IMR-90 (cell line): ENCODE data around the gene MROH7. TPM values are rescaled to one million over a fixed set of nuclear protein-coding genes. Genes with fewer than 3 reads are reported as not detected.

Experiments used
- ATAC-seq: fragments of 200-7000 bp; cut with Tn5 transposase; 2 replicates; pipeline ENCODE4 v1.9.1; 2020; ENCODE audit warnings: low read depth, mild to moderate bottlenecking, moderate library complexity
- BruUV-seq: library from RNA; stranded (reverse); fragments of 400-500 nt; replicated peaks from 2 replicates; lab custom pipeline; 2021; lab: Mats Ljungman, UMichigan
- CTCF ChIA-PET: fragments of 300-600 bp; formaldehyde crosslinking; extraction: SDS; loops from one replicate; lab custom pipeline; 2021; ENCODE audit warnings: antibody characterized with exemption; lab: Yijun Ruan, JAX
- POLR2A ChIA-PET: fragments of 300-600 bp; sonication (Branson Sonifier 250); formaldehyde crosslinking; loops from one replicate; lab custom pipeline; 2022; ENCODE audit warnings: antibody characterized with exemption; ENCODE audit not compliant: unreplicated experiment; lab: Charles Lee
- DNase-seq: peaks from one replicate; pipeline ENCODE4 v3.0.0; 2013
- H2AFZ ChIP-seq: replicated peaks from 2 replicates; pipeline ENCODE3; 2013; ENCODE audit warnings: low read length, mild to moderate bottlenecking; ENCODE audit not compliant: poor library complexity
- H2AK5ac ChIP-seq: 2 replicates; pipeline ENCODE4 v1.6.1; 2013; ENCODE audit warnings: low read depth, low read length, inconsistent platforms
- H2AK9ac ChIP-seq: replicated peaks from 2 replicates; pipeline ENCODE3; 2013; ENCODE audit warnings: mild to moderate bottlenecking, low read depth, low read length, moderate library complexity; ENCODE audit not compliant: poor library complexity
- H2BK120ac ChIP-seq: 2 replicates; pipeline ENCODE4 v1.6.1; 2013; ENCODE audit warnings: low read depth, low read length, inconsistent platforms
- H2BK15ac ChIP-seq: 3 replicates; pipeline ENCODE4 v1.6.1; 2013; ENCODE audit warnings: low read depth, low read length, inconsistent platforms
- H2BK20ac ChIP-seq: 2 replicates; pipeline ENCODE4 v1.6.1; 2013; ENCODE audit warnings: low read depth, mild to moderate bottlenecking, inconsistent platforms, low read length, moderate library complexity
- H2BK5ac ChIP-seq: 2 replicates; pipeline ENCODE4 v1.6.1; 2013; ENCODE audit warnings: mild to moderate bottlenecking, low read depth, low read length, inconsistent platforms; ENCODE audit not compliant: poor library complexity, severe bottlenecking
- H3K14ac ChIP-seq: replicated peaks from 2 replicates; pipeline ENCODE4 v1.6.1; 2013; ENCODE audit warnings: low read depth, low read length, inconsistent platforms
- H3K18ac ChIP-seq: 2 replicates; pipeline ENCODE4 v1.6.1; 2013; ENCODE audit warnings: low read depth, low read length, control low read depth
- H3K23ac ChIP-seq: 2 replicates; pipeline ENCODE4 v1.6.1; 2013; ENCODE audit warnings: low read depth, low read length, inconsistent platforms
- H3K27ac ChIP-seq: 2 replicates; pipeline ENCODE4 v1.5.1; 2013; ENCODE audit warnings: mild to moderate bottlenecking, control low read depth, low read length; ENCODE audit not compliant: insufficient read depth
- H3K27me3 ChIP-seq: 2 replicates; pipeline ENCODE4 v1.6.1; 2013; ENCODE audit warnings: low read length; ENCODE audit not compliant: control insufficient read depth, insufficient read depth
- H3K36me3 ChIP-seq: 2 replicates; pipeline ENCODE4 v1.6.1; 2013; ENCODE audit warnings: low read length, mixed read lengths; ENCODE audit not compliant: control insufficient read depth, insufficient read depth
- H3K4ac ChIP-seq: 2 replicates; pipeline ENCODE4 v1.6.1; 2013; ENCODE audit warnings: low read depth, low read length, inconsistent platforms
- H3K4me1 ChIP-seq: 2 replicates; pipeline ENCODE4 v1.6.1; 2013; ENCODE audit warnings: low read length, mixed read lengths; ENCODE audit not compliant: control insufficient read depth, insufficient read depth
- H3K4me2 ChIP-seq: 2 replicates; pipeline ENCODE4 v1.6.1; 2013; ENCODE audit warnings: low read depth, mild to moderate bottlenecking, control low read depth, low read length, moderate library complexity
- H3K4me3 ChIP-seq: 2 replicates; pipeline ENCODE4 v1.5.1; 2013; ENCODE audit warnings: low read depth, mild to moderate bottlenecking, control low read depth, low read length, moderate library complexity; ENCODE audit not compliant: insufficient read depth
- H3K56ac ChIP-seq: 2 replicates; pipeline ENCODE4 v1.6.1; 2013; ENCODE audit warnings: low read length, inconsistent platforms; ENCODE audit not compliant: insufficient read depth; ENCODE audit errors: extremely low read depth
- H3K79me1 ChIP-seq, 2 experiments: 2 replicates each; pipeline ENCODE4 v1.6.1; 2013; ENCODE audit warnings: low read length in 2 of 2, inconsistent platforms in 1 of 2, low read depth in 1 of 2
- H3K9ac ChIP-seq: 2 replicates; pipeline ENCODE4 v1.6.1; 2013; ENCODE audit warnings: low read depth, low read length, control low read depth
- H3K9me1 ChIP-seq: 2 replicates; pipeline ENCODE4 v1.6.1; 2013; ENCODE audit warnings: low read length, inconsistent platforms; ENCODE audit not compliant: insufficient read depth
- H3K9me3 ChIP-seq: 2 replicates; pipeline ENCODE4 v1.6.1; 2013; ENCODE audit warnings: low read length; ENCODE audit not compliant: control insufficient read depth, insufficient read depth
- H4K20me1 ChIP-seq: 2 replicates; pipeline ENCODE4 v1.6.1; 2013; ENCODE audit warnings: low read length, inconsistent platforms; ENCODE audit not compliant: insufficient read depth
- H4K5ac ChIP-seq: 2 replicates; pipeline ENCODE4 v1.6.1; 2013; ENCODE audit warnings: mild to moderate bottlenecking, low read depth, low read length, control low read depth
- H4K8ac ChIP-seq, 2 experiments: 2 replicates each; pipeline ENCODE4 v1.6.1; 2013; ENCODE audit warnings: low read depth in 2 of 2, low read length in 2 of 2, control low read depth in 1 of 2, inconsistent platforms in 1 of 2
- H4K91ac ChIP-seq: 2 replicates; pipeline ENCODE4 v1.6.1; 2013; ENCODE audit warnings: low read depth, low read length, inconsistent platforms; ENCODE audit not compliant: insufficient read depth
- BHLHE40 ChIP-seq: fragments of 150-350 bp; IDR thresholded peaks from 2 replicates; pipeline ENCODE4 v1.6.1; 2016; ENCODE audit warnings: mild to moderate bottlenecking, low read depth, low read length
- CEBPB ChIP-seq: IDR thresholded peaks from 2 replicates; pipeline ENCODE4 v1.6.1; 2012; ENCODE audit warnings: low read depth, low read length, improper control_type of control experiment
- CHD1 ChIP-seq: IDR thresholded peaks from 2 replicates; pipeline ENCODE4 v1.6.1; 2012; ENCODE audit warnings: low read depth, low read length, improper control_type of control experiment
- FOS ChIP-seq: fragments of 150-350 bp; IDR thresholded peaks from 2 replicates; pipeline ENCODE4 v1.6.1; 2016; ENCODE audit warnings: low read depth, low read length
- MAFK ChIP-seq: IDR thresholded peaks from 2 replicates; pipeline ENCODE4 v1.6.1; 2012; ENCODE audit warnings: low read depth, low read length, improper control_type of control experiment
- MAZ ChIP-seq: IDR thresholded peaks from 2 replicates; pipeline ENCODE4 v1.6.1; 2012; ENCODE audit warnings: low read depth, mild to moderate bottlenecking, low read length, improper control_type of control experiment, moderate library complexity, borderline replicate concordance
- MXI1 ChIP-seq: IDR thresholded peaks from 2 replicates; pipeline ENCODE4 v1.6.1; 2012; ENCODE audit warnings: low read depth, mild to moderate bottlenecking, low read length, moderate library complexity, borderline replicate concordance
- NFE2L2 ChIP-seq: fragments of 150-350 bp; IDR thresholded peaks from 2 replicates; pipeline ENCODE4 v1.6.1; 2016; ENCODE audit warnings: low read depth, mild to moderate bottlenecking, low read length
- POLR2A ChIP-seq: IDR thresholded peaks from 2 replicates; pipeline ENCODE4 v1.6.1; 2012; ENCODE audit warnings: mild to moderate bottlenecking, low read depth, low read length
- RAD21 ChIP-seq: IDR thresholded peaks from 2 replicates; pipeline ENCODE4 v1.6.1; 2012; ENCODE audit warnings: low read length, improper control_type of control experiment
- RCOR1 ChIP-seq: IDR thresholded peaks from 2 replicates; pipeline ENCODE4 v1.6.1; 2012; ENCODE audit warnings: mild to moderate bottlenecking, low read length, improper control_type of control experiment; ENCODE audit not compliant: insufficient replicate concordance
- RFX5 ChIP-seq: IDR thresholded peaks from 2 replicates; pipeline ENCODE4 v1.8.0; 2012; ENCODE audit warnings: low read depth, mild to moderate bottlenecking, low read length, moderate library complexity
- SMC3 ChIP-seq: fragments of 150-350 bp; IDR thresholded peaks from 2 replicates; pipeline ENCODE4 v1.6.1; 2016; ENCODE audit warnings: low read depth, mild to moderate bottlenecking, antibody characterized with exemption, low read length, moderate library complexity
- USF2 ChIP-seq: fragments of 150-350 bp; IDR thresholded peaks from 2 replicates; pipeline ENCODE4 v1.6.1; 2017; ENCODE audit warnings: mild to moderate bottlenecking, antibody characterized with exemption, low read length, low read depth
- WGBS, 2 experiments: methylation state at CpG; one replicate each; pipeline versions ENCODE4 v1.1.5 to v1.1.7; 2013; ENCODE audit warnings: missing lambda C conversion rate in 2 of 2; ENCODE audit not compliant: insufficient read length in 1 of 2; ENCODE audit errors: extremely low coverage in 2 of 2; 5-methylcytosine and 5-hydroxymethylcytosine counted together
- dilution Hi-C: fragments of 300-500 bp; cut with HindIII; formaldehyde crosslinking; loops from one replicate; pipeline ENCODE4 v1.14.3; 2018; ENCODE audit warnings: low sequenced_read_pairs; ENCODE audit not compliant: unreplicated experiment
- in situ Hi-C: fragments of 300-500 bp; cut with MboI; formaldehyde crosslinking; loops from 3 replicates; pipeline ENCODE4 v1.14.3; 2019; ENCODE audit warnings: low sequenced_read_pairs, inconsistent platforms, mixed read lengths
- intact Hi-C: fragments of 100-400 bp; cut with micrococcal nuclease; formaldehyde crosslinking; loops from 2 replicates; pipeline ENCODE4 v1.10.0; 2022
- polyA plus RNA-seq, 3 experiments: library from polyadenylated mRNA; depleted of rRNA; stranded (reverse); fragments of >200 nt; gene quantifications; 2 replicates each; pipeline ENCODE4 v1.2.3, GENCODE V29; 2012; ENCODE audit warnings: low replicate concordance in 1 of 3
- total RNA-seq: library from RNA; depleted of rRNA; stranded (reverse); fragments of >200 nt; gene quantifications from 2 replicates; pipeline ENCODE4 v1.2.3, GENCODE V29; 2012
- TF ChIP-seq, protein P1 (sequence below): fragments of 150-350 bp; IDR thresholded peaks from 2 replicates; pipeline ENCODE4 v1.6.1; 2016; ENCODE audit warnings: low read depth, mild to moderate bottlenecking, low read length, moderate library complexity, borderline replicate concordance
- TF ChIP-seq, protein P2 (sequence below): conservative IDR thresholded peaks from 2 replicates; pipeline ENCODE4 v1.5.1; 2012; ENCODE audit warnings: mild to moderate bottlenecking, low read depth, low read length, improper control_type of control experiment

MROH7 gene
- total and polyA plus RNA-seq, 2 of the 4 experiments (the other 2 are of a cell fraction), result not detected

DNA sequence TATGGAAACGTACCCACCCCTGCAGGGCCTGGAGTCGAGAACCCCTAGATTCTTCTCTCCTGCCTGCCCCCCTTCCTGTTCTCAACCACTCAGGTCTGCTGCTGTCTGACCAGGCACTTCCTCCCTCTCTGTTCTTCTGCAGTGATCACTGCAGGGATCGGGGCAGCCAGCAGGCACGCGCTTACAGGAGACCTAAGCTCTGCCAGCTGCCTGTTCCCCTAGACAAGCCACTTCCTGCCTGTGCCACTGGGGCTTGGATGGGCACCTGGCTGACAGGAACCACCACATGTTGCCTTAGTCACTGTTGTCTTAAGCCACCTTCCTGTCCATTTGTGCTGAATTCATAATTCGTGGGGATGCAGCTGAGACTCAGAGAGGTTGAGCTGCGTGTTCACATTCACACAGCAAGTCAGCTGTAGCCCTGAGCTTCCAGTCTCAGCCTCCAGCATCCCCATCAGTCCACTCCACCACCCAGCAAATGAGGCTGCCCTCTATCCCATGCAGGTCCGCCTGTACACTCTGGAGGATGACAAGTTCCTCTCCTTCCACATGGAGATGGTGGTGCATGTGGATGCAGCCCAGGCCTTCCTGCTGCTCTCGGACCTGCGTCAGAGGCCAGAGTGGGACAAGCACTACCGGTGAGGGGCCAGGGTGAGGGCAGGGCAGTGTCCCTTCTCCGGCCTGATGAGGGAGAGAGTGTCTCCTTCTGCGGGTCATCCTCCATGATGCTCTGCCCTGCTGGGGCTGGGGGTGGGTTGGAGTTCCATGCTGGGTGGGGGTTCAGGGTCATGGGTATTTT is 36.8 kb upstream of the MROH7 start:
- Histone ChIP-seq H3K27ac (no peak overlapping the region), H3K4me1 (no peaks in the 10 kb centered on the region), H3K9me3 (no peaks in the 10 kb centered on the region), H3K23ac (no peak overlapping the region), H3K27me3 (no peaks in the 10 kb centered on the region), H3K4ac (no peak overlapping the region), H3K18ac (no peak overlapping the region), H3K79me1 (no peaks in the 10 kb centered on the region), H3K56ac (no peak overlapping the region), H3K4me3 (no peak overlapping the region), H3K4me2 (no peak overlapping the region), H4K91ac (no peak overlapping the region), H3K9ac (no peak overlapping the region), H4K5ac (no peak overlapping the region), H3K36me3 (no peaks in the 10 kb centered on the region), H3K9me1 (peaks cover 8% of the 10 kb centered on the region), H4K8ac (no peak overlapping the region), H2BK5ac (no peak overlapping the region), H2BK20ac (no peak overlapping the region), H2BK15ac (no peak overlapping the region), H4K20me1 (no peaks in the 10 kb centered on the region), H2AFZ (no peak overlapping the region), H2AK9ac (no peak overlapping the region), H2BK120ac (no peak overlapping the region), H3K14ac (no peak overlapping the region), H2AK5ac (no peak overlapping the region)
- DNase-seq (no peak), ATAC-seq (no peak)
- no peak for TF ChIP-seq USF2
- TF ChIP-seq RAD21, result no peak
- no peak for TF ChIP-seq POLR2A
- no peak for TF ChIP-seq CHD1
- no peak for TF ChIP-seq MAZ
- TF ChIP-seq RFX5, result no peak
- TF ChIP-seq BHLHE40, result no peak
- no peak for TF ChIP-seq FOS
- no peak for TF ChIP-seq MXI1
- TF ChIP-seq, protein P1, sequence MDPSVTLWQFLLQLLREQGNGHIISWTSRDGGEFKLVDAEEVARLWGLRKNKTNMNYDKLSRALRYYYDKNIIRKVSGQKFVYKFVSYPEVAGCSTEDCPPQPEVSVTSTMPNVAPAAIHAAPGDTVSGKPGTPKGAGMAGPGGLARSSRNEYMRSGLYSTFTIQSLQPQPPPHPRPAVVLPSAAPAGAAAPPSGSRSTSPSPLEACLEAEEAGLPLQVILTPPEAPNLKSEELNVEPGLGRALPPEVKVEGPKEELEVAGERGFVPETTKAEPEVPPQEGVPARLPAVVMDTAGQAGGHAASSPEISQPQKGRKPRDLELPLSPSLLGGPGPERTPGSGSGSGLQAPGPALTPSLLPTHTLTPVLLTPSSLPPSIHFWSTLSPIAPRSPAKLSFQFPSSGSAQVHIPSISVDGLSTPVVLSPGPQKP, result no peak
- TF ChIP-seq, protein P2, sequence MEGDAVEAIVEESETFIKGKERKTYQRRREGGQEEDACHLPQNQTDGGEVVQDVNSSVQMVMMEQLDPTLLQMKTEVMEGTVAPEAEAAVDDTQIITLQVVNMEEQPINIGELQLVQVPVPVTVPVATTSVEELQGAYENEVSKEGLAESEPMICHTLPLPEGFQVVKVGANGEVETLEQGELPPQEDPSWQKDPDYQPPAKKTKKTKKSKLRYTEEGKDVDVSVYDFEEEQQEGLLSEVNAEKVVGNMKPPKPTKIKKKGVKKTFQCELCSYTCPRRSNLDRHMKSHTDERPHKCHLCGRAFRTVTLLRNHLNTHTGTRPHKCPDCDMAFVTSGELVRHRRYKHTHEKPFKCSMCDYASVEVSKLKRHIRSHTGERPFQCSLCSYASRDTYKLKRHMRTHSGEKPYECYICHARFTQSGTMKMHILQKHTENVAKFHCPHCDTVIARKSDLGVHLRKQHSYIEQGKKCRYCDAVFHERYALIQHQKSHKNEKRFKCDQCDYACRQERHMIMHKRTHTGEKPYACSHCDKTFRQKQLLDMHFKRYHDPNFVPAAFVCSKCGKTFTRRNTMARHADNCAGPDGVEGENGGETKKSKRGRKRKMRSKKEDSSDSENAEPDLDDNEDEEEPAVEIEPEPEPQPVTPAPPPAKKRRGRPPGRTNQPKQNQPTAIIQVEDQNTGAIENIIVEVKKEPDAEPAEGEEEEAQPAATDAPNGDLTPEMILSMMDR, result no peak
- TF ChIP-seq MAFK, result no peak
- TF ChIP-seq RCOR1, result no peak
- TF ChIP-seq SMC3, result no peak
- TF ChIP-seq CEBPB, result no peak
- no peak for TF ChIP-seq NFE2L2
- WGBS, 2 experiments, result 90% methylated on average over 6 of the region's 13 CpGs; no CpG with 5 or more reads in 1 of the 2 experiments
- in situ Hi-C loops, result no loop called here
- intact Hi-C loops, result no loop called here
- ChIA-PET CTCF (no interaction called here), POLR2A (no interaction called here)
- dilution Hi-C loops, result no loop called here
- BruUV-seq, result no TSS peak
